ENCODE data around the gene SULT4A1.

Gene SULT4A1

DNA sequence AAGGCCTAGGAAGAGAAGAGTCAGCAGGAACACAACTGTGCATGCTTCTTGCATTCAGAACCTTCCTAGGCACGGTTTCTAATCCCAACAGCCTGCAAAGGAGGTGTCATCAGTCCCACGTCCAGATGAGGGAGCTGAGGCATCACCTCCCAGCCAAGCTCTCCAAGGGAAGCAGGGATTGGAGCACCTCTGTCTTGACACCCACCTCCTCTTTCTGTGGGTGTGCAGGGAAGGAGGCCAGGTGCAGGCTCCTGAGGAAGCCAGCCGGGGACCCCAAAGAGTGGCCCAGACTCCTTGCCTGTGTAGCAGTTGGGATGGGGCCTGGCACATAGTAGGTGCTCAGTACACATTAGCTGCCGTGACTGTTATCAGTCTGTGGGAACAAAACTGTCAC is 27.5 kb upstream of the SULT4A1 start:
- no peaks in the 10 kb centered on the region for H3K36me3 ChIP-seq (ENCODE audit: low read length)
- no peaks in the 10 kb centered on the region for H3K9me3 ChIP-seq (ENCODE audit: insufficient read depth, low read length)
- no peaks in the 10 kb centered on the region for H3K9me2 ChIP-seq (replicated peaks; ENCODE audit: insufficient read depth, low read length)
- no peak overlapping the region for H2AFZ ChIP-seq (ENCODE audit: low read depth, low read length, severe bottlenecking)
- TF ChIP-seq, protein P1, sequence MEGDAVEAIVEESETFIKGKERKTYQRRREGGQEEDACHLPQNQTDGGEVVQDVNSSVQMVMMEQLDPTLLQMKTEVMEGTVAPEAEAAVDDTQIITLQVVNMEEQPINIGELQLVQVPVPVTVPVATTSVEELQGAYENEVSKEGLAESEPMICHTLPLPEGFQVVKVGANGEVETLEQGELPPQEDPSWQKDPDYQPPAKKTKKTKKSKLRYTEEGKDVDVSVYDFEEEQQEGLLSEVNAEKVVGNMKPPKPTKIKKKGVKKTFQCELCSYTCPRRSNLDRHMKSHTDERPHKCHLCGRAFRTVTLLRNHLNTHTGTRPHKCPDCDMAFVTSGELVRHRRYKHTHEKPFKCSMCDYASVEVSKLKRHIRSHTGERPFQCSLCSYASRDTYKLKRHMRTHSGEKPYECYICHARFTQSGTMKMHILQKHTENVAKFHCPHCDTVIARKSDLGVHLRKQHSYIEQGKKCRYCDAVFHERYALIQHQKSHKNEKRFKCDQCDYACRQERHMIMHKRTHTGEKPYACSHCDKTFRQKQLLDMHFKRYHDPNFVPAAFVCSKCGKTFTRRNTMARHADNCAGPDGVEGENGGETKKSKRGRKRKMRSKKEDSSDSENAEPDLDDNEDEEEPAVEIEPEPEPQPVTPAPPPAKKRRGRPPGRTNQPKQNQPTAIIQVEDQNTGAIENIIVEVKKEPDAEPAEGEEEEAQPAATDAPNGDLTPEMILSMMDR (IDR thresholded peaks at IDR 0.05; ENCODE audit: insufficient read depth, low read length, poor library complexity, severe bottlenecking): no peak
- TF ChIP-seq EZH2phosphoT487 (conservative IDR thresholded peaks at IDR 0.05; ENCODE audit: low read length): no peak
- no peaks in the 10 kb centered on the region for H3K27me3 ChIP-seq (ENCODE audit: low read length)
- no peak overlapping the region for H3K4me2 ChIP-seq (ENCODE audit: low read depth, low read length, poor library complexity, severe bottlenecking)
- H3F3A ChIP-seq (ENCODE audit: insufficient read depth): no peaks in the 10 kb centered on the region
- H3K79me2 ChIP-seq (ENCODE audit: insufficient read depth, low read length): no peaks in the 10 kb centered on the region
- H3K9ac ChIP-seq (ENCODE audit: low read length): no peak overlapping the region
- no peaks in the 10 kb centered on the region for H4K20me1 ChIP-seq (ENCODE audit: low read depth, low read length)
- H3K4me3 ChIP-seq (ENCODE audit: insufficient read depth, low read length, poor library complexity, severe bottlenecking): no peak overlapping the region
- H3K27ac ChIP-seq (ENCODE audit: low read depth, low read length): no peak overlapping the region

DNA sequence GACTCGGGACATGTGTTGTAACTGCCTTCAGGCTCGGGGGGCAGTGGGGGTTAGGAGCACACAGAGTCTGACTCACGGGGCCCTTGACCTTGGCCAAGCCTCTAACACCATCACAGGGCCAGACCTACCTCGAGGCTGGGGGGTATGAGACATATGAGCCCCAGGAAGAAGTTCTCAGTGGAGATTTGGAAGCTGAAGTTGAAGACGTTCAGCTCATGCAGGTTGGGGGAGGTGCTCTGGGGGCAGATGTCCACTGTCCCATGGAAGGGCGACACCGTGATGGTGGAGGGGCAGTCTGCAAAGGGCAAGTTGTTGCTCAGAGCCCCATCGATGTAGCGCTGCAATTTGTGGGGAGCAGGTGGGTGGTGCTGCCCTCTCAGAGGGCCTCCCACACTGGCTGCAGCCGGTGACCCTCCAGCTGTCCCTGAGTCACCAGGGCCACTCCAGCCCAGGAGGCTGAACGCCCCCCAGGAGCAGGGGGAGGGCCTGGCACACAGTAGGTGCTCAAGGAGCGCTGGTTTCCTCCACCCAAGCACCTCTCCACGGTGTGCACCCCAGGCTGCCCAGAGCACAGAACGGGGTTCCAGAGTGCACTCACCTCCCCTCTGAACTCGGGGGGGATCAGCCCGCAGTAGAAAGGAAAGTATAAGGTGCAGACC is 27.0 kb upstream of the SULT4A1 start:
- TF ChIP-seq EZH2phosphoT487 (conservative IDR thresholded peaks at IDR 0.05; ENCODE audit: low read length): no peak
- TF ChIP-seq, protein P1 (IDR thresholded peaks at IDR 0.05; ENCODE audit: insufficient read depth, low read length, poor library complexity, severe bottlenecking): no peak
- H3F3A ChIP-seq (ENCODE audit: insufficient read depth): no peaks in the 10 kb centered on the region

DNA sequence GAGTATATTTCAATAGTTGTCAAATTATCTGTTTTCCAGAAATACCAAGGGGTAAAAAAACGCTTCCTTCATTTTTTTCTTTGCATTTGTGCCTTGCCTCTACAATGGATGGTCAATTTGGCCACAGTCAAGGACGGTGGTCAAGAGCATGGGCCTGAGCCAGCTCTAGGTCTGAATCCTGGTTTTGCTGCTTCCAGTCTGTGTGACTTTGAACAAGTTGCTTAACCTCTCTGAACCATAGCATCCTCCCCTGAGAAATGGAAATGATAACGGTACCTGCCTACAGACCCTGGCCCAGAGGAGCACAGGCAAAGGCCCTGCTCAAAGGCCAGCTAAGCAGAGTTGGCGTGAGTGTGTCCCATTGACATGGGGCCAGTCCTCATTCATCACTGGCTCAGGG is 26.4 kb upstream of the SULT4A1 start:
- no peak overlapping the region for H3K9ac ChIP-seq (ENCODE audit: low read length)
- no peak overlapping the region for H3K4me3 ChIP-seq (ENCODE audit: insufficient read depth, low read length, poor library complexity, severe bottlenecking)
- H4K20me1 ChIP-seq (ENCODE audit: low read depth, low read length): no peaks in the 10 kb centered on the region
- H3K27me3 ChIP-seq (ENCODE audit: low read length): no peaks in the 10 kb centered on the region
- no peak overlapping the region for H3K4me2 ChIP-seq (ENCODE audit: low read depth, low read length, poor library complexity, severe bottlenecking)
- H3K9me3 ChIP-seq (ENCODE audit: insufficient read depth, low read length): no peaks in the 10 kb centered on the region
- H2AFZ ChIP-seq (ENCODE audit: low read depth, low read length, severe bottlenecking): no peak overlapping the region
- TF ChIP-seq, protein P1 (IDR thresholded peaks at IDR 0.05; ENCODE audit: insufficient read depth, low read length, poor library complexity, severe bottlenecking): no peak
- TF ChIP-seq EZH2phosphoT487 (conservative IDR thresholded peaks at IDR 0.05; ENCODE audit: low read length): no peak
- no peak overlapping the region for H3K27ac ChIP-seq (ENCODE audit: low read depth, low read length)
- no peaks in the 10 kb centered on the region for H3F3A ChIP-seq (ENCODE audit: insufficient read depth)
- no peaks in the 10 kb centered on the region for H3K79me2 ChIP-seq (ENCODE audit: insufficient read depth, low read length)
- no peaks in the 10 kb centered on the region for H3K9me2 ChIP-seq (replicated peaks; ENCODE audit: insufficient read depth, low read length)
- H3K36me3 ChIP-seq (ENCODE audit: low read length): no peaks in the 10 kb centered on the region

More for the DNA sequence above, 27.0 kb upstream of the SULT4A1 start:
- H3K4me3 ChIP-seq (ENCODE audit: insufficient read depth, low read length, poor library complexity, severe bottlenecking): no peak overlapping the region
- no peaks in the 10 kb centered on the region for H3K27me3 ChIP-seq (ENCODE audit: low read length)
- no peaks in the 10 kb centered on the region for H3K9me3 ChIP-seq (ENCODE audit: insufficient read depth, low read length)
- H3K79me2 ChIP-seq (ENCODE audit: insufficient read depth, low read length): no peaks in the 10 kb centered on the region
- no peaks in the 10 kb centered on the region for H4K20me1 ChIP-seq (ENCODE audit: low read depth, low read length)
- no peaks in the 10 kb centered on the region for H3K9me2 ChIP-seq (replicated peaks; ENCODE audit: insufficient read depth, low read length)
- H3K36me3 ChIP-seq (ENCODE audit: low read length): no peaks in the 10 kb centered on the region
- no peak overlapping the region for H3K9ac ChIP-seq (ENCODE audit: low read length)
- H3K4me2 ChIP-seq (ENCODE audit: low read depth, low read length, poor library complexity, severe bottlenecking): no peak overlapping the region
- no peak overlapping the region for H3K27ac ChIP-seq (ENCODE audit: low read depth, low read length)
- no peak overlapping the region for H2AFZ ChIP-seq (ENCODE audit: low read depth, low read length, severe bottlenecking)

All from SU-DHL-6 (cell line).